BLaER1 treated with 17β-estradiol and CSF1 and Interleukin-3, amounts not matched to agents 10 nM and 100 nM (cell line): ENCODE results near the gene CENPH.
"Not testable (repeated sequence)": the region's sequence is repeated elsewhere in the genome, so short reads cannot be mapped to it uniquely, and the experiment has no call there.

Source experiments
- H3K27ac ChIP-seq, 11 experiments: shearing (Covaris generic); formaldehyde crosslinking; 2 replicates each; pipeline ENCODE4 v1.8.1; 2022
- H3K27me3 ChIP-seq, 11 experiments: shearing (Covaris generic); formaldehyde crosslinking; 2 replicates each; pipeline ENCODE4 v1.8.1; 2022
- H3K36me3 ChIP-seq, 11 experiments: shearing (Covaris generic); formaldehyde crosslinking; 2 replicates each; pipeline ENCODE4 v1.8.1; 2022
- H3K4me1 ChIP-seq, 10 experiments: shearing (Covaris generic); formaldehyde crosslinking; 2 replicates each; pipeline ENCODE4 v1.8.1; 2022
- H3K4me2 ChIP-seq, 11 experiments: shearing (Covaris generic); formaldehyde crosslinking; 2 replicates each; pipeline ENCODE4 v1.8.1; 2022
- H3K4me3 ChIP-seq, 10 experiments: shearing (Covaris generic); formaldehyde crosslinking; 2 replicates each; pipeline ENCODE4 v1.8.1; 2022
- H3K9ac ChIP-seq, 11 experiments: shearing (Covaris generic); formaldehyde crosslinking; 2 replicates each; pipeline ENCODE4 v1.8.1; 2022
- H3K9me3 ChIP-seq, 11 experiments: shearing (Covaris generic); formaldehyde crosslinking; replicated peaks in 1 of 11; 2 replicates each; pipeline ENCODE4 v1.8.1; 2022
- H4K20me1 ChIP-seq, 11 experiments: shearing (Covaris generic); formaldehyde crosslinking; 2 replicates each; pipeline ENCODE4 v1.8.1; 2022
- Cebpa-rat ChIP-seq, 11 experiments: shearing (Covaris generic); IDR thresholded peaks; 2 replicates each; pipeline ENCODE4 v1.8.1; 2022

CENPH gene

DNA sequence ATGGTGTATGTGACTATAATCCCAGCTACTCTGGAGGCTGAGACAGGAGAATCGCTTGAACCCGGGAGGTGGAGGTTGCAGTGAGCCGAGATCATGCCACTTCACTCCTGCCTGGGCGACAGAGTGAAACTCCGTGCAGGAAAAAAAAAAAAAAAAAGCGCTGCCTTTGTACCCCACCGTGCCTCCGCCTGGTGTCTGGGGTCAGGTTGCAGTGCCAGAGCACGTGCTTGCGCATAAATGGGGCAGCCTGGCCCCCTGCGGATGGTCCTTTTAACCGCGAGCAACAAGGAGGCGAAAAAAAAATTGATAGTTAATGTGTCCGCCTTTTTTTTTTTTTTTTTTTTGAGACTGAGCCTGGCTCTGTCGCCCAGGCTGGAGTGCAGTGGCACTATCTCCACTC is 28.7 kb upstream of the CENPH start:
- Histone ChIP-seq H3K9me3 (peaks cover 13 to 29% (median 20%) of the 10 kb centered on the region in 11 experiments), H3K9ac (no peak overlapping the region), H3K4me3 (no peak overlapping the region), H3K27ac (no peak overlapping the region), H3K4me2 (no peak overlapping the region), H3K36me3 (no peaks in the 10 kb centered on the region), H3K4me1 (no peaks in the 10 kb centered on the region), H4K20me1 (no peaks in the 10 kb centered on the region), H3K27me3 (no peaks in the 10 kb centered on the region)
- no peak for TF ChIP-seq Cebpa-rat (IDR thresholded peaks at IDR 0.05)

- Histone ChIP-seq H3K36me3 (peaks cover 2 to 43% (median 42%) of the 10 kb centered on the region in 11 experiments; a peak in 21 of 22 replicates), H3K27ac (peak within 1 kb of the TSS; percentile 18 to 94 (median 87); a peak in 21 of 22 replicates), H3K4me2 (peak within 1 kb of the TSS; percentile 81 to 97 (median 88)), H3K27me3 (no peaks in the 10 kb centered on the region), H4K20me1 (peaks cover 0 to 4% (median 0%) of the 10 kb centered on the region in 11 experiments; a peak in 3 of 22 replicates), H3K4me3 (peak within 1 kb of the TSS; percentile 64 to 86 (median 78)), H3K9ac (peak within 1 kb of the TSS; percentile 76 to 91 (median 87)), H3K4me1 (peaks cover 16 to 42% (median 23%) of the 10 kb centered on the region in 10 experiments), H3K9me3 (peaks cover 20 to 37% (median 28%) of the 10 kb centered on the region in 11 experiments)
- TF ChIP-seq Cebpa-rat (IDR thresholded peaks at IDR 0.05), result no peak
Observed at GRCh38 chr5:69166686-69167492, 22.5 kb upstream of the CENPH start, which contains the start of gene CCNB1. Gene CCNB1 (plus strand): TSS chr5:69167150. CDS start chr5:69167263, 113 bp downstream.

- no peaks in the 10 kb centered on the region for H3K27me3 ChIP-seq
- H3K4me3 ChIP-seq, result peak overlapping the region; percentile 64 to 86 (median 78)
- peaks cover 16 to 43% (median 23%) of the 10 kb centered on the region in 10 experiments for H3K4me1 ChIP-seq
- no peak for TF ChIP-seq Cebpa-rat (IDR thresholded peaks at IDR 0.05)
- H3K36me3 ChIP-seq, result peaks cover 8 to 49% (median 48%) of the 10 kb centered on the region in 11 experiments; a peak in 21 of 22 replicates
- H3K27ac ChIP-seq, result peak overlapping the region; percentile 18 to 94 (median 87); a peak in 21 of 22 replicates
- H3K4me2 ChIP-seq, result peak overlapping the region; percentile 81 to 97 (median 88)
- peaks cover 16 to 33% (median 28%) of the 10 kb centered on the region in 11 experiments for H3K9me3 ChIP-seq
- peak overlapping the region; percentile 76 to 91 (median 87) for H3K9ac ChIP-seq
- peaks cover 0 to 9% (median 4%) of the 10 kb centered on the region in 11 experiments; a peak in 5 of 22 replicates for H4K20me1 ChIP-seq
Observed at GRCh38 chr5:69167493-69167855, 21.9 kb upstream of the CENPH start.

DNA sequence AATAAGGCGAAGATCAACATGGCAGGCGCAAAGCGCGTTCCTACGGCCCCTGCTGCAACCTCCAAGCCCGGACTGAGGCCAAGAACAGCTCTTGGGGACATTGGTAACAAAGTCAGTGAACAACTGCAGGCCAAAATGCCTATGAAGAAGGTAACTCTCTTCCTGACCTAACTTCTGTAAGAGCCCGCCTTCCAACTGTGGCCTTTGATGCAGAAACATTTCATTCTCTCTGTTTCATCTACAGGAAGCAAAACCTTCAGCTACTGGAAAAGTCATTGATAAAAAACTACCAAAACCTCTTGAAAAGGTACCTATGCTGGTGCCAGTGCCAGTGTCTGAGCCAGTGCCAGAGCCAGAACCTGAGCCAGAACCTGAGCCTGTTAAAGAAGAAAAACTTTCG is 21.5 kb upstream of the CENPH start:
- Histone ChIP-seq H3K4me1 (peaks cover 16 to 43% (median 23%) of the 10 kb centered on the region in 10 experiments), H3K36me3 (peaks cover 10 to 53% (median 51%) of the 10 kb centered on the region in 11 experiments; a peak in 21 of 22 replicates), H3K4me2 (peak overlapping the region; percentile 81 to 97 (median 88)), H3K9me3 (peaks cover 16 to 28% (median 25%) of the 10 kb centered on the region in 11 experiments), H4K20me1 (peaks cover 0 to 13% (median 4%) of the 10 kb centered on the region in 11 experiments; a peak in 8 of 22 replicates), H3K27me3 (no peaks in the 10 kb centered on the region), H3K27ac (peak overlapping the region in 9 of 11 experiments; percentile 83 to 94 (median 88); a peak in 18 of 22 replicates), H3K9ac (peak overlapping the region; percentile 76 to 91 (median 87)), H3K4me3 (peak overlapping the region; percentile 64 to 86 (median 78))
- no peak for TF ChIP-seq Cebpa-rat (IDR thresholded peaks at IDR 0.05)

GRCh38 chr5:69170495-69170894 is 18.9 kb upstream of the CENPH start:
- Histone ChIP-seq H3K4me1 (peaks cover 16 to 43% (median 23%) of the 10 kb centered on the region in 10 experiments), H3K4me3 (no peak overlapping the region), H3K27me3 (no peaks in the 10 kb centered on the region), H3K36me3 (peaks cover 34 to 79% (median 77%) of the 10 kb centered on the region in 11 experiments), H3K9ac (no peak overlapping the region), H4K20me1 (peaks cover 0 to 23% (median 10%) of the 10 kb centered on the region in 11 experiments; a peak in 11 of 22 replicates), H3K27ac (no peak overlapping the region), H3K9me3 (peaks cover 10 to 13% (median 13%) of the 10 kb centered on the region in 11 experiments), H3K4me2 (peak overlapping the region in 1 of 11 experiments; percentile 18; a peak in 1 of 22 replicates)
- TF ChIP-seq Cebpa-rat (IDR thresholded peaks at IDR 0.05), result peak in 3 of 11 experiments; percentile 12 to 44 (median 17); a peak in 1 of 22 replicates

- no peak overlapping the region for H3K27ac ChIP-seq
- H3K36me3 ChIP-seq, result peaks cover 36 to 83% (median 82%) of the 10 kb centered on the region in 11 experiments
- no peak overlapping the region for H3K4me3 ChIP-seq
- no peak for TF ChIP-seq Cebpa-rat (IDR thresholded peaks at IDR 0.05)
- no peaks in the 10 kb centered on the region for H3K27me3 ChIP-seq
- peaks cover 16 to 43% (median 23%) of the 10 kb centered on the region in 10 experiments for H3K4me1 ChIP-seq
- peaks cover 0 to 23% (median 10%) of the 10 kb centered on the region in 11 experiments; a peak in 11 of 22 replicates for H4K20me1 ChIP-seq
- peaks cover 6 to 8% (median 8%) of the 10 kb centered on the region in 11 experiments for H3K9me3 ChIP-seq
- peak overlapping the region in 1 of 11 experiments; percentile 18; a peak in 1 of 22 replicates for H3K4me2 ChIP-seq
- no peak overlapping the region for H3K9ac ChIP-seq
Observed at GRCh38 chr5:69170969-69171368, 18.4 kb upstream of the CENPH start.

DNA sequence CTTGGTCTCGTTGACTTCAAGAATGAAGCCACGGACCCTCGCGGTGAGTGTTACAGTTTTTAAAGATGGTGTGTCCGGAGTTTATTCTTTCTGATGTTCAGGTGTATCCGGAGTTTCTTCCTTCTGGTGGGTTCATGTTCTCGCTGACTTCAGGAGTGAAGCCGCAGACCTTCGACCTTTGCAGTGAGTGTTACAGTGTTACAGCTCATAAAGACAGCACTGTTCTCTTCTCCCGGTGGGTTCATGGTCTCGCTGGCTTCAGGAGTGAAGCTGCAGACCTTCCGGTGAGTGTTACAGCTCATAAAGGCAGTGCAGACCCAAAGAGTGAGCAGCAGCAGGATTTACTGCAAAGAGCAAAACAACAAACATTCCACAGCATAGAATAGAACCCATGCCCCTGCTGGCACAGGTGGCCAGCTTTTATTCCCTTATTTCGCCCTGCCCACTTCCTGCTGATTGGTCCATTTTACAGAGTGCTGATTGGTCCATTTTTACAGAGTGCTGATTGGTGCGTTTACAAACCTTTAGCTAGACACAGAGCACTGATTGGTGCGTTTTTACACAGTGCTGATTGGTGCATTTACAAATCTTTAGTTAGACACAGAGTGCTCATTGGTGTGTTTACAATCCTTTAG is 7.6 kb upstream of the CENPH start:
- not testable (repeated sequence) for H3K27me3 ChIP-seq, H3K4me1 ChIP-seq, H4K20me1 ChIP-seq, H3K9ac ChIP-seq, H3K27ac ChIP-seq, H3K4me2 ChIP-seq, H3K4me3 ChIP-seq
- H3K36me3 ChIP-seq, result peaks cover 10 to 20% (median 13%) of the 10 kb centered on the region in 11 experiments
- H3K9me3 ChIP-seq, result peaks cover 7 to 16% (median 10%) of the 10 kb centered on the region in 11 experiments; a peak in 18 of 22 replicates

GRCh38 chr5:69184621-69185020 is 4.8 kb upstream of the CENPH start:
- H3K9ac ChIP-seq, result no peak overlapping the region
- H3K27ac ChIP-seq, result no peak overlapping the region
- no peak for TF ChIP-seq Cebpa-rat (IDR thresholded peaks at IDR 0.05)
- H3K9me3 ChIP-seq, result peaks cover 7 to 16% (median 10%) of the 10 kb centered on the region in 11 experiments; a peak in 18 of 22 replicates
- H3K4me1 ChIP-seq, result peaks cover 6 to 9% (median 7%) of the 10 kb centered on the region in 10 experiments; a peak in 19 of 20 replicates
- 0 out of 22 replicates have a peak, but pooled peaks cover 0 to 4% (median 0%) of the 10 kb centered on the region in 11 experiments for H3K36me3 ChIP-seq
- no peaks in the 10 kb centered on the region for H4K20me1 ChIP-seq
- H3K4me2 ChIP-seq, result no peak overlapping the region
- no peaks in the 10 kb centered on the region for H3K27me3 ChIP-seq
- H3K4me3 ChIP-seq, result no peak overlapping the region
